HEK293T (cell line): Measurements from ENCODE around the gene RP2.

ENCODE experiments used
- ARNT ChIP-seq: fragments of 450-650 bp; IDR thresholded peaks from 2 replicates; pipeline ENCODE4 v1.6.1; 2017; ENCODE audit warnings: mild to moderate bottlenecking
- BHLHE40 ChIP-seq: fragments of 450-650 bp; IDR thresholded peaks from 2 replicates; pipeline ENCODE4 v1.6.1; 2016; ENCODE audit warnings: mild to moderate bottlenecking, moderate library complexity, borderline replicate concordance
- CTBP1 ChIP-seq: fragments of 450-650 bp; IDR thresholded peaks from 2 replicates; pipeline ENCODE4 v1.6.1; 2016; ENCODE audit warnings: borderline replicate concordance
- FOXA1 ChIP-seq: fragments of 450-650 bp; IDR thresholded peaks from 2 replicates; pipeline ENCODE4 v1.6.1; 2016; ENCODE audit warnings: mild to moderate bottlenecking
- FOXK2 ChIP-seq: fragments of 450-650 bp; IDR thresholded peaks from 2 replicates; pipeline ENCODE4 v1.6.1; 2016; ENCODE audit warnings: mild to moderate bottlenecking
- LEF1 ChIP-seq: fragments of 450-650 bp; IDR thresholded peaks from 2 replicates; pipeline ENCODE4 v1.6.1; 2017; ENCODE audit warnings: mild to moderate bottlenecking, borderline replicate concordance
- SP1 ChIP-seq: fragments of 450-650 bp; IDR thresholded peaks from 2 replicates; pipeline ENCODE4 v1.6.1; 2017
- SUZ12 ChIP-seq: fragments of 450-650 bp; IDR thresholded peaks from 2 replicates; pipeline ENCODE4 v1.6.1; 2016; ENCODE audit warnings: mild to moderate bottlenecking

GRCh38 chrX:46898207-46898606 is 61.4 kb downstream of the RP2 start:
- TF ChIP-seq FOXK2, result no peak
- TF ChIP-seq FOXA1, result no peak
- no peak for TF ChIP-seq LEF1
- no peak for TF ChIP-seq SP1
- TF ChIP-seq SUZ12, result no peak
- TF ChIP-seq CTBP1, result no peak
- TF ChIP-seq BHLHE40, result no peak
- no peak for TF ChIP-seq ARNT
